Thyroid gland (tissue), 4 donors: ENCODE results near the gene HOMER3.

Experiments
- POLR2A ChIP-seq, 2 donors: fragments of 450-650 bp; IDR thresholded peaks; one replicate each; pipeline ENCODE4 v1.6.1; 2017; ENCODE audit warnings: antibody characterized with exemption in 2 of 2, mild to moderate bottlenecking in 2 of 2, moderate library complexity in 1 of 2
- TF ChIP-seq, protein P1 (sequence below), 6 experiments: fragments of 200-600 bp in 3 of 6; fragments of 450-650 bp in 3 of 6; sonication (generic) in 3 of 6; IDR thresholded peaks; one replicate each; pipeline ENCODE4 v1.5.1; 2016 to 2019; ENCODE audit warnings: antibody characterized with exemption in 6 of 6, mild to moderate bottlenecking in 2 of 6, inconsistent platforms in 1 of 6, moderate library complexity in 1 of 6

DNA sequence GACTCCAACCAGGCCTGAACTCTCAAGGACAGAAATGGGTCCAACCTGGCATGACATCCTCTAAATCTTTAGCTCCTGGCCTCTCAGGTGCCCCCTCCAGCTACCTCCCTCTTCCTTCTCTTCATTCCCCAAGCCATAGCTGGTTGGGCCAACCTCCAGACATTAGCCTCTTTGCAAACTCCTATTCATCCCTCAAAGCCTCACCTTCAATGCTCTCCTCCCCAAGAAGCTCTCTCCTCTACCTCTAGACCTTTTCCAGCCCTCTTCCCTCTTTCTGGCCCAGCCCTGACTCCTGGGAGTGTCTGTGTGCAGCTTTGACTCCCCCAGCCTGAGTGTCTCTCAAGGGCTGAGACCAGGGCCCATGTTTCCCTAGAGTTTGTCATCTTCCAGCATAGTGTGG, 5.3 kb upstream of the HOMER3 start:
- TF ChIP-seq, protein P1, sequence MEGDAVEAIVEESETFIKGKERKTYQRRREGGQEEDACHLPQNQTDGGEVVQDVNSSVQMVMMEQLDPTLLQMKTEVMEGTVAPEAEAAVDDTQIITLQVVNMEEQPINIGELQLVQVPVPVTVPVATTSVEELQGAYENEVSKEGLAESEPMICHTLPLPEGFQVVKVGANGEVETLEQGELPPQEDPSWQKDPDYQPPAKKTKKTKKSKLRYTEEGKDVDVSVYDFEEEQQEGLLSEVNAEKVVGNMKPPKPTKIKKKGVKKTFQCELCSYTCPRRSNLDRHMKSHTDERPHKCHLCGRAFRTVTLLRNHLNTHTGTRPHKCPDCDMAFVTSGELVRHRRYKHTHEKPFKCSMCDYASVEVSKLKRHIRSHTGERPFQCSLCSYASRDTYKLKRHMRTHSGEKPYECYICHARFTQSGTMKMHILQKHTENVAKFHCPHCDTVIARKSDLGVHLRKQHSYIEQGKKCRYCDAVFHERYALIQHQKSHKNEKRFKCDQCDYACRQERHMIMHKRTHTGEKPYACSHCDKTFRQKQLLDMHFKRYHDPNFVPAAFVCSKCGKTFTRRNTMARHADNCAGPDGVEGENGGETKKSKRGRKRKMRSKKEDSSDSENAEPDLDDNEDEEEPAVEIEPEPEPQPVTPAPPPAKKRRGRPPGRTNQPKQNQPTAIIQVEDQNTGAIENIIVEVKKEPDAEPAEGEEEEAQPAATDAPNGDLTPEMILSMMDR (IDR thresholded peaks at IDR 0.05) = no peak
- TF ChIP-seq POLR2A (IDR thresholded peaks at IDR 0.05) = no peak
